Fibroblast of skin of abdomen (primary cell): ENCODE data around the gene IL27RA. TPM values are rescaled to one million over a fixed set of nuclear protein-coding genes. Genes with fewer than 3 reads are reported as not detected.

ENCODE experiments used
- DNase-seq: peaks from one replicate; pipeline ENCODE4 v3.0.0-alpha.2; 2013
- polyA plus RNA-seq, 2 experiments: library from polyadenylated mRNA; unstranded; fragments of 120-200 nt; gene quantifications; one replicate each; pipeline ENCODE4 v1.2.1, GENCODE V29; 2013; ENCODE audit not compliant: insufficient read length in 2 of 2

The IL27RA gene
- polyA plus RNA-seq (2013, experiment 1 of 2; ENCODE audit: insufficient read length) = 7.9 TPM
- 8.2 TPM for polyA plus RNA-seq (2013, experiment 2 of 2; ENCODE audit: insufficient read length)

GRCh38 chr19:14031719-14032480 lies at the start of gene IL27RA:
Gene IL27RA (plus strand): TSS chr19:14031762. CDS start chr19:14031873, 111 bp downstream.
- DNase-seq = peak; percentile 60

GRCh38 chr19:13981988-13982501 lies 49.5 kb upstream of the IL27RA start:
- no peak for DNase-seq

- no peak for DNase-seq
These were observed 48.8 kb upstream of the IL27RA start for GRCh38 chr19:13982773-13983172.

GRCh38 chr19:13983213-13983889 lies 48.2 kb upstream of the IL27RA start:
- DNase-seq = no peak

- no peak for DNase-seq
These were observed 47.4 kb upstream of the IL27RA start for GRCh38 chr19:13984186-13984585.

GRCh38 chr19:13984875-13985741 lies 46.5 kb upstream of the IL27RA start:
- no peak for DNase-seq

- DNase-seq = no peak
These were observed 45.7 kb upstream of the IL27RA start for GRCh38 chr19:13985771-13986347.

GRCh38 chr19:13986348-13986904 lies 45.1 kb upstream of the IL27RA start:
- peak; percentile 90 for DNase-seq

- no peak for DNase-seq
These were observed 44.3 kb upstream of the IL27RA start for GRCh38 chr19:13987101-13987890.

GRCh38 chr19:13989487-13989886 lies 42.1 kb upstream of the IL27RA start:
- DNase-seq = no peak

GRCh38 chr19:13990085-13990484 lies 41.5 kb upstream of the IL27RA start:
- DNase-seq = no peak

GRCh38 chr19:13992025-13992424 lies 39.5 kb upstream of the IL27RA start:
- DNase-seq = no peak

- DNase-seq = no peak
These were observed 37.8 kb upstream of the IL27RA start for GRCh38 chr19:13993590-13994300.

- peak; percentile 40 for DNase-seq
These were observed 36.4 kb upstream of the IL27RA start for GRCh38 chr19:13995017-13995728.

GRCh38 chr19:13995878-13996765 lies 35.4 kb upstream of the IL27RA start:
- DNase-seq = no peak

GRCh38 chr19:13996928-13997630 lies 34.5 kb upstream of the IL27RA start:
- DNase-seq = no peak

- DNase-seq = no peak
These were observed 34.0 kb upstream of the IL27RA start for GRCh38 chr19:13997631-13997962.

GRCh38 chr19:13998426-13998825 lies 33.1 kb upstream of the IL27RA start:
- DNase-seq = no peak
